22Rv1 (cell line): ENCODE results near the gene MARCO.
"Not testable (repeated sequence)": the region's sequence is repeated elsewhere in the genome, so short reads cannot be mapped to it uniquely, and the experiment has no call there.

Experiments used
- H3K27ac ChIP-seq: fragments of 450-650 bp; 2 replicates; pipeline ENCODE4 v1.5.1; 2017
- CTCF ChIP-seq: fragments of 450-650 bp; IDR thresholded peaks from 2 replicates; pipeline ENCODE4 v1.5.1; 2017; ENCODE audit warnings: mild to moderate bottlenecking
- ZFX ChIP-seq: fragments of 450-650 bp; IDR thresholded peaks from 2 replicates; pipeline ENCODE4 v1.6.1; 2017; ENCODE audit warnings: antibody characterized with exemption, borderline replicate concordance

Gene MARCO

DNA sequence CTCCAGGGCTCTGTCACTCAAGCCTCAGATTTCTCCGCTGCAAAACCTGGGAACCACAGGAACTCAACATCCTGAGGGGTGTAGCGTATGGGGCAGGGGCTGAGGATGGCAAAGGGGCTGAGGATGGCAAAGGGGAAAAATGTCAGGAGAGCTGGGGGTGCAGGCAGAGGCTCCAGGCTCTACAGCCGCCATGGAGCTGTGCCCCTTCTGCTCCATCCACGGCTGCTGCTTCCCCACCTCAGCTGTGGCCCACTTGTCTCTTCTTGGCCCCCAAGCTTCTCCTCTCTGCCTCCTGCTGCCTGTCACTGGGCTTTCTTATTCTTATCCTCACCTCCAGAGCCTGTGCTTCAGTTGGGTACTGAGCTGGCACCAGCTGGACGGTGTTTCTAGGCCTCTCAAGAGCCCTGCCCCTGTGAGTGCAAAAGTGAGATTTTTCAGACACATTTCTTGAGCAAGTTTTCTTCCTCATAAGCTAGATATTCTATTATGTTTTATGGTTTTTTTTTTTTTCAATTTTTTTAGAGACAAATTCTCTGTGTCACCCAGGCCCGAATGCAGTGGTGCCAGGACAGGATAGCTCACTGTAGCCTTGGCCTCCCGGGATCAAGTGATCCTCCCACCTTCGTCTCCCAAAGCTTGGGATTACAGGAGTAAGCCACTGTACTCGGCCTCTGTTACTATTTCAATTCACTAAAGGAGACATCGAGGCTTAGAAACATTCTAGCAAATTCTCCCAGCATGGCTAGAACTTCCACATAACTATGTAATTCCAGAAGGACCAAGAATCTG, 49.0 kb downstream of the MARCO start:
- no peak overlapping the region for H3K27ac ChIP-seq
- no peak for TF ChIP-seq ZFX
- TF ChIP-seq CTCF = no peak

- TF ChIP-seq ZFX = no peak
- TF ChIP-seq CTCF = no peak
- no peak overlapping the region for H3K27ac ChIP-seq
Observed at GRCh38 chr2:118991554-118991953, 49.6 kb downstream of the MARCO start.

- H3K27ac ChIP-seq = no peak overlapping the region
- TF ChIP-seq ZFX = no peak
- no peak for TF ChIP-seq CTCF
Observed at GRCh38 chr2:118992740-118993391, 50.9 kb downstream of the MARCO start.

GRCh38 chr2:118993392-118993752, 51.4 kb downstream of the MARCO start:
- TF ChIP-seq ZFX = no peak
- TF ChIP-seq CTCF = no peak
- no peak overlapping the region for H3K27ac ChIP-seq

DNA sequence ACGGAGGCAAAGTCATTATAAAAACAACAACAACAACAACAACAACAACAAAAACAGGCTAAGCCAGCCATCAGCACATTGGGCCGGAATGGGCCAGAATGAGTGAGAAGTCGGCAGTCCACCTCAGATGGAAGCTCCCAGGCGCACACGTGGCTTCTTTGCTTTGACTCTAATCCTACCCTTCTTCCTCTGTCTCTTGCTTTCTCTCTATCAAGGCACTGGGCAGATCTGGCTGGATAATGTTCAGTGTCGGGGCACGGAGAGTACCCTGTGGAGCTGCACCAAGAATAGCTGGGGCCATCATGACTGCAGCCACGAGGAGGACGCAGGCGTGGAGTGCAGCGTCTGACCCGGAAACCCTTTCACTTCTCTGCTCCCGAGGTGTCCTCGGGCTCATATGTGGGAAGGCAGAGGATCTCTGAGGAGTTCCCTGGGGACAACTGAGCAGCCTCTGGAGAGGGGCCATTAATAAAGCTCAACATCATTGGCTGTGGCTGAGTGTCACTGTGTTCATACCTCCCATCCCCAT, 52.2 kb downstream of the MARCO start:
- TF ChIP-seq ZFX = no peak
- no peak for TF ChIP-seq CTCF
- no peak overlapping the region for H3K27ac ChIP-seq

DNA sequence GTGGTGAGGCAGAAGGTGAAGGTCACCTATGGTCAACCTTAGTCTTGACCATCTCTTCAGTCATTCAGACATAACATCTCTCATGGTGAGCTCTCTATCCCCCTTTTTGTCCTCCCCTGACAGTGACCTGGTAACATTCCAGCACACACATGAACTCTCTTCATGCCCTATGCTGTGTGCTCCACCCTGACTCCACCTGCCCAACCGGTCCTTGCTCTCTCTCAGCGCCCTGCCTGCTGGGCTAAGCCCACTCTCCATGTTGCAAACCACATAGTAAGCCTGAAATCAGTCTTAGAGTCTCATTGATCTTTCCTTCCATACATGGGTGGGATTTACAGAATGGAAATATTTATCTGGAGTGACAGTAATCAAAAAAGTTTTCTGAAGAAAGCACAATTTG, 52.8 kb downstream of the MARCO start:
- TF ChIP-seq CTCF = no peak

DNA sequence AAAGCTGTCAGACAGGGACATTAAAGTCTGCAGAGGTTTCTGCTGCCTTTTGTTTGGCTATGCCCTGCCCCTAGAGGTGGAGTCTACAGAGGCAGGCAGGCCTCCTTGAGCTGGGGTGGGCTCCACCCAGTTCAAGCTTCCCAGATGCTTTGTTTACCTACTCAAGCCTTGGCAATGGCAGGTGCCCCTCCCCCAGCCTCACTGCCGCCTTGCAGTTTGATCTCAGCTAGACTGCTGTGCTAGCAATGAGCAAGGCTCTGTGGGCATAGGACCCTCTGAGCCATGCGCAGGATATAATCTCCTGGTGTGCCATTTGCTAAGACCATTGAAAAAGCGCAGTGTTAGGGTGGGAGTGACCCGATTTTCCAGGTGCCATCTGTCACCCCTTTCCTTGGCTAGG, 61.9 kb downstream of the MARCO start:
- H3K27ac ChIP-seq = not testable (repeated sequence)

More for the DNA sequence above, 52.8 kb downstream of the MARCO start:
- no peak overlapping the region for H3K27ac ChIP-seq

DNA sequence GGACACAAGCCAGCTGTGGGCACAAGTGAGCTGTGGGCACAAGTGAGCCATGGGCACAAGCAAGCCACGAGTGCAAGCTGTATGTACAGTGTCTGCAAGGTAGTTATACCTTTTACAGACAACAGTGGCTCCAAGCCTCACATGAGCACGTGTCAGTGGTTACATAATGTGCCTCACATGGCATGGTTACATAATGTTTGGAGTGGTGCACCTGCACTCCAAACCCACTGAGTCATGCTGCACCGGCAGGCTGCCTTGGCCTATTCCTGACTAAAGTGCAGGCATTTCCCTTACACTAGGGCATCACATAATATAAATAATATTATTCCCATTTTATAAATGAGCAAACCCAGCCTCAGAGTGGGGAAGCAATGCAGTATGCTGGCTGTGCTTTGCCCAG, 62.6 kb downstream of the MARCO start:
- TF ChIP-seq ZFX (no peak), CTCF (no peak)

More for the DNA sequence above, 62.6 kb downstream of the MARCO start:
- no peak overlapping the region for H3K27ac ChIP-seq
